HL-60 (cell line): ENCODE results near the gene SLC41A3.

Source experiments
- DNase-seq, 2 experiments: peaks; one replicate each; pipeline ENCODE4 v3.0.0-alpha.2; 2010 to 2020; ENCODE audit warnings: low read depth in 1 of 2, low spot score in 1 of 2
- H3K27ac ChIP-seq: fragments of 250-450 bp; sonication (Bioruptor Pico); replicated peaks from 2 replicates; pipeline ENCODE4 v1.5.1; 2020; ENCODE audit warnings: mild to moderate bottlenecking, moderate library complexity
- H3K27me3 ChIP-seq: fragments of 250-450 bp; sonication (Bioruptor Pico); 2 replicates; pipeline ENCODE4 v1.5.1; 2021; ENCODE audit warnings: mild to moderate bottlenecking, moderate library complexity; ENCODE audit not compliant: insufficient read depth, poor library complexity, severe bottlenecking
- H3K4me3 ChIP-seq: replicated peaks from 2 replicates; pipeline ENCODE4 v1.5.1; 2011; ENCODE audit warnings: mild to moderate bottlenecking, control low read depth, low read length; ENCODE audit not compliant: insufficient read depth
- GABPA ChIP-seq: IDR thresholded peaks from 2 replicates; pipeline ENCODE4 v1.6.1; 2012; ENCODE audit warnings: low read depth
- POLR2AphosphoS5 ChIP-seq: IDR thresholded peaks from 2 replicates; pipeline ENCODE4 v1.6.1; 2012; ENCODE audit warnings: low read depth
- SPI1 ChIP-seq: IDR thresholded peaks from 2 replicates; pipeline ENCODE4 v1.6.1; 2012; ENCODE audit warnings: low read depth, mild to moderate bottlenecking, borderline replicate concordance
- TF ChIP-seq, protein P1 (sequence below): IDR thresholded peaks from one replicate; pipeline ENCODE4 v1.5.1; 2011; ENCODE audit warnings: low read length, control low read depth, inconsistent platforms; ENCODE audit not compliant: insufficient read depth
- TF ChIP-seq, protein P2 (sequence below): IDR thresholded peaks from 2 replicates; pipeline ENCODE4 v1.6.1; 2012; ENCODE audit warnings: low read depth; ENCODE audit not compliant: insufficient replicate concordance

The SLC41A3 gene

DNA sequence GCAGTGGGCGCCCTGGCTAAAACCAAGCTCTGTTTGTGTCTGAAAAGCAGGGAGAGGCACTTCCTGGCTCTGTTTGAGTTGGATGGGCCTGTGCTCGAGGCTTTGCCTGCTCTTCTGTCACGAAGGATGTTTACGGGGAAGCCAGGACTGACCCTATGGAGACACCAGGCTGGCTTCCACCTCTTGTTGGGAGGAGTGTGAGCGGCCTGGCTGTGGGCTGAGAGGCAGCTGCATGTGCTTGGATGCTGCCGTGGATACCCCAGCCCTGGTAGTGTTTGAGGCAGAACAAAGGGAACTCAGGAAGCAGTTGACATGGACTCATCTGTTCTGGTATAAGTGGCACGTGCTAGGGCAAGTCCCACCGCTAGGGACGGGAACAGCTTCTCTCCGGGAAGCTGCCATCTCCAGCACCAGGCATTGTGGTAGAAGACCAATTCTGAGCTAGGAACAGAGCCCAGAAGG lies 17.6 kb upstream of the SLC41A3 start:
- H3K27me3 ChIP-seq, result no peaks in the 10 kb centered on the region
- no peak overlapping the region for H3K27ac ChIP-seq
- H3K4me3 ChIP-seq, result no peak overlapping the region
- no peak for TF ChIP-seq SPI1
- TF ChIP-seq, protein P1, sequence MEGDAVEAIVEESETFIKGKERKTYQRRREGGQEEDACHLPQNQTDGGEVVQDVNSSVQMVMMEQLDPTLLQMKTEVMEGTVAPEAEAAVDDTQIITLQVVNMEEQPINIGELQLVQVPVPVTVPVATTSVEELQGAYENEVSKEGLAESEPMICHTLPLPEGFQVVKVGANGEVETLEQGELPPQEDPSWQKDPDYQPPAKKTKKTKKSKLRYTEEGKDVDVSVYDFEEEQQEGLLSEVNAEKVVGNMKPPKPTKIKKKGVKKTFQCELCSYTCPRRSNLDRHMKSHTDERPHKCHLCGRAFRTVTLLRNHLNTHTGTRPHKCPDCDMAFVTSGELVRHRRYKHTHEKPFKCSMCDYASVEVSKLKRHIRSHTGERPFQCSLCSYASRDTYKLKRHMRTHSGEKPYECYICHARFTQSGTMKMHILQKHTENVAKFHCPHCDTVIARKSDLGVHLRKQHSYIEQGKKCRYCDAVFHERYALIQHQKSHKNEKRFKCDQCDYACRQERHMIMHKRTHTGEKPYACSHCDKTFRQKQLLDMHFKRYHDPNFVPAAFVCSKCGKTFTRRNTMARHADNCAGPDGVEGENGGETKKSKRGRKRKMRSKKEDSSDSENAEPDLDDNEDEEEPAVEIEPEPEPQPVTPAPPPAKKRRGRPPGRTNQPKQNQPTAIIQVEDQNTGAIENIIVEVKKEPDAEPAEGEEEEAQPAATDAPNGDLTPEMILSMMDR, result no peak
- TF ChIP-seq POLR2AphosphoS5, result no peak
- TF ChIP-seq, protein P2, sequence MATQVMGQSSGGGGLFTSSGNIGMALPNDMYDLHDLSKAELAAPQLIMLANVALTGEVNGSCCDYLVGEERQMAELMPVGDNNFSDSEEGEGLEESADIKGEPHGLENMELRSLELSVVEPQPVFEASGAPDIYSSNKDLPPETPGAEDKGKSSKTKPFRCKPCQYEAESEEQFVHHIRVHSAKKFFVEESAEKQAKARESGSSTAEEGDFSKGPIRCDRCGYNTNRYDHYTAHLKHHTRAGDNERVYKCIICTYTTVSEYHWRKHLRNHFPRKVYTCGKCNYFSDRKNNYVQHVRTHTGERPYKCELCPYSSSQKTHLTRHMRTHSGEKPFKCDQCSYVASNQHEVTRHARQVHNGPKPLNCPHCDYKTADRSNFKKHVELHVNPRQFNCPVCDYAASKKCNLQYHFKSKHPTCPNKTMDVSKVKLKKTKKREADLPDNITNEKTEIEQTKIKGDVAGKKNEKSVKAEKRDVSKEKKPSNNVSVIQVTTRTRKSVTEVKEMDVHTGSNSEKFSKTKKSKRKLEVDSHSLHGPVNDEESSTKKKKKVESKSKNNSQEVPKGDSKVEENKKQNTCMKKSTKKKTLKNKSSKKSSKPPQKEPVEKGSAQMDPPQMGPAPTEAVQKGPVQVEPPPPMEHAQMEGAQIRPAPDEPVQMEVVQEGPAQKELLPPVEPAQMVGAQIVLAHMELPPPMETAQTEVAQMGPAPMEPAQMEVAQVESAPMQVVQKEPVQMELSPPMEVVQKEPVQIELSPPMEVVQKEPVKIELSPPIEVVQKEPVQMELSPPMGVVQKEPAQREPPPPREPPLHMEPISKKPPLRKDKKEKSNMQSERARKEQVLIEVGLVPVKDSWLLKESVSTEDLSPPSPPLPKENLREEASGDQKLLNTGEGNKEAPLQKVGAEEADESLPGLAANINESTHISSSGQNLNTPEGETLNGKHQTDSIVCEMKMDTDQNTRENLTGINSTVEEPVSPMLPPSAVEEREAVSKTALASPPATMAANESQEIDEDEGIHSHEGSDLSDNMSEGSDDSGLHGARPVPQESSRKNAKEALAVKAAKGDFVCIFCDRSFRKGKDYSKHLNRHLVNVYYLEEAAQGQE, result no peak
- no peak for DNase-seq

DNA sequence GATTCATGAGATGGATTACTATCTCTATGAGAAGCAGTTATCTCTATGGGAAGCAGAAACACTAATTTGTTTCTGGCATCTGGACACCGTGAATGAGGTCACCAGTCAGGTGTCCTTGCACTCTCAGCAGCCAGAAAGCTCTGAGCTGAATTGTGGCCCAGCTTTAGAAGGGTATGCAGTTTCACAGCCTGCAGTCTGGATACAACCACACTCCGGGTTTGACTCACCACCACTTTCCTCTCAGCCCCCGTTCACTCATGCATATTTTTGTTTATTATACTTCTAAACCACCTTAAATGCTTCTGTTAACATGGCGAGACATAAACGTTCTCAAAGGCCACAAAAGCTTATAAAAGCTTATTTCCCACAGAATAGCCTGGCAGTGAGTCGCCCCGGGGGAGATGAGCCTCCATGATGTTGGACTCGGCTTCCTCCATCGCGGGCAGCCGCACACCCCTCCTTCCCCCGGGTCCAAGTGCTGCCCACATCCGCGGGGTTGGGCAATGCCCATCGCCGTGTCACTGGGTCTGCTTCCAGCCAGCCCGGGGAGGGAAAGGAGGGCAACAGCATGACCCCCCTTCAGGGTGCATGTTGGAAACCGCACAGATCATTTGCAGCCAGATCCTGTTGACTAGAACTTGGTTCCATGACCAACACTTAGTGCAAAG lies 16.8 kb upstream of the SLC41A3 start:
- DNase-seq, result no peak
- Histone ChIP-seq H3K4me3 (no peak overlapping the region), H3K27ac (no peak overlapping the region), H3K27me3 (no peaks in the 10 kb centered on the region)
- no peak for TF ChIP-seq SPI1
- no peak for TF ChIP-seq GABPA
- TF ChIP-seq, protein P2, result no peak
- TF ChIP-seq, protein P1, result no peak
- TF ChIP-seq POLR2AphosphoS5, result no peak

DNA sequence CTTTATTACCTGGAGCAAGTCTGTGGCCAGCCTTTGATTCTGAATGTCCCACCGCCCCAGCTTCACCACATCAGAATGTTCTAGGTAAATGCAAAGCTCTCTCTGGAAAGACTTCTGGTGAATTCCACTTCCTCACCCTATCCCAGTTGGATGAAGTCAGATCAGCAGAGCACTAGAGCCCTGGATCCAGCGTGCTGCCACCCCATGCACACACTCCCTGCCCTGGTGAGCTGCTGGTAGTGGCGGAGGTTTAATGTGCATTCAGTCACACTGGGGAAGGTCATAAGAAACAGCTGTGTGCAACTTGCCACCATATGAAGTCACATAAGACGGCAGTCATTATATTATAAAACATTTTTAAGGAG lies 16.3 kb upstream of the SLC41A3 start:
- no peak for TF ChIP-seq POLR2AphosphoS5
- TF ChIP-seq, protein P1, result no peak
- TF ChIP-seq GABPA, result no peak
- TF ChIP-seq, protein P2, result no peak
- TF ChIP-seq SPI1, result no peak
- H3K27ac ChIP-seq, result no peak overlapping the region
- no peak for DNase-seq
- H3K4me3 ChIP-seq, result no peak overlapping the region
- H3K27me3 ChIP-seq, result no peaks in the 10 kb centered on the region
